ENCODE results near the gene MAGEE1.

- TF ChIP-seq ELK1 (IDR thresholded peaks at IDR 0.05; ENCODE audit: borderline replicate concordance, low read depth, low read length) (no peak), RCOR1 (IDR thresholded peaks at IDR 0.05; ENCODE audit: insufficient replicate concordance, low read length) (no peak), CTCF (conservative IDR thresholded peaks at IDR 0.05; ENCODE audit: low read depth, low read length) (no peak), POLR2A (IDR thresholded peaks at IDR 0.05; ENCODE audit: low read depth, low read length) (no peak)
Observed at GRCh38 chrX:76433219-76433618, 5.7 kb downstream of the MAGEE1 start.

Data from IMR-90 (cell line).